GM23338 (cell line): ENCODE data around the gene CTNNA3. TPM values are rescaled to one million over a fixed set of nuclear protein-coding genes. Genes with fewer than 3 reads are reported as not detected.

Experiments used
- ATAC-seq: fragments of 200-7000 bp; cut with Tn5 transposase; 3 replicates; pipeline ENCODE4 v1.9.1; 2020
- DNase-seq: peaks from one replicate; pipeline ENCODE4 v3.0.0-alpha.2; 2015; ENCODE audit warnings: low spot score
- H2AFZ ChIP-seq: fragments of 200-600 bp; sonication (generic); 2 replicates; pipeline ENCODE4 v1.8.0; 2016; ENCODE audit warnings: antibody characterized with exemption, mild to moderate bottlenecking, moderate library complexity
- H3F3A ChIP-seq: fragments of 200-600 bp; sonication (generic); replicated peaks from 2 replicates; pipeline ENCODE4 v1.8.0; 2017; ENCODE audit warnings: antibody characterized with exemption, mixed run types, low read depth
- H3K27ac ChIP-seq: fragments of 200-600 bp; sonication (generic); 2 replicates; pipeline ENCODE4 v1.6.1; 2016; ENCODE audit warnings: low read depth
- H3K27me3 ChIP-seq: fragments of 200-600 bp; sonication (generic); 2 replicates; pipeline ENCODE4 v1.8.0; 2016; ENCODE audit warnings: mild to moderate bottlenecking, mixed run types, moderate library complexity; ENCODE audit not compliant: insufficient read depth
- H3K36me3 ChIP-seq: fragments of 200-600 bp; sonication (generic); 2 replicates; pipeline ENCODE4 v1.8.0; 2016; ENCODE audit warnings: mild to moderate bottlenecking; ENCODE audit not compliant: insufficient read depth
- H3K4me1 ChIP-seq: fragments of 200-600 bp; sonication (generic); 2 replicates; pipeline ENCODE4 v1.8.0; 2016; ENCODE audit warnings: mild to moderate bottlenecking, moderate library complexity; ENCODE audit not compliant: insufficient read depth
- H3K4me2 ChIP-seq: fragments of 200-600 bp; sonication (generic); 2 replicates; pipeline ENCODE4 v1.7.1; 2017; ENCODE audit warnings: mixed run types
- H3K4me3 ChIP-seq: fragments of 200-600 bp; sonication (generic); 2 replicates; pipeline ENCODE4 v1.6.1; 2016; ENCODE audit warnings: mixed run types
- H3K79me2 ChIP-seq: fragments of 200-600 bp; sonication (generic); replicated peaks from 2 replicates; pipeline ENCODE4 v1.8.0; 2017; ENCODE audit warnings: mild to moderate bottlenecking; ENCODE audit not compliant: insufficient read depth
- H3K9me2 ChIP-seq: fragments of 200-600 bp; sonication (generic); 2 replicates; pipeline ENCODE4 v1.8.0; 2017; ENCODE audit not compliant: insufficient read depth
- H4K20me1 ChIP-seq: fragments of 200-600 bp; sonication (generic); replicated peaks from 2 replicates; pipeline ENCODE4 v1.8.0; 2017; ENCODE audit warnings: mild to moderate bottlenecking; ENCODE audit not compliant: insufficient read depth
- H3K27ac Mint-ChIP-seq: 2 replicates; pipeline ENCODE4 v1.8.0; 2020; ENCODE audit warnings: inconsistent platforms, mild to moderate bottlenecking, moderate library complexity, mixed read lengths
- H3K27me3 Mint-ChIP-seq: 3 replicates; pipeline ENCODE4 v1.8.0; 2022; ENCODE audit warnings: low read depth, mild to moderate bottlenecking, moderate library complexity, mixed read lengths, inconsistent platforms; ENCODE audit not compliant: insufficient read depth, poor library complexity
- H3K36me3 Mint-ChIP-seq: 3 replicates; pipeline ENCODE4 v1.8.0; 2021; ENCODE audit warnings: low read depth, mild to moderate bottlenecking, inconsistent platforms, moderate library complexity, mixed read lengths
- H3K4me1 Mint-ChIP-seq: 3 replicates; pipeline ENCODE4 v1.8.0; 2020; ENCODE audit warnings: mild to moderate bottlenecking, inconsistent platforms, mixed read lengths
- H3K4me3 Mint-ChIP-seq: 3 replicates; pipeline ENCODE4 v1.8.0; 2021; ENCODE audit warnings: moderate library complexity, mild to moderate bottlenecking, inconsistent platforms, mixed read lengths
- H3K9me3 Mint-ChIP-seq: 3 replicates; pipeline ENCODE4 v1.8.0; 2020; ENCODE audit warnings: moderate library complexity, mild to moderate bottlenecking, inconsistent platforms, mixed read lengths
- POLR2AphosphoS5 ChIP-seq: IDR thresholded peaks from 2 replicates; pipeline ENCODE4 v1.6.1; 2016; ENCODE audit warnings: antibody characterized with exemption, low read depth
- STAT1 ChIP-seq: IDR thresholded peaks from one replicate; pipeline ENCODE4 v1.6.1; 2016; ENCODE audit warnings: antibody characterized with exemption; ENCODE audit not compliant: unreplicated experiment
- ZNF114 ChIP-seq: fragments of 250-450 bp; sonication (Bioruptor Pico); IDR thresholded peaks from 2 replicates; pipeline ENCODE4 v1.5.0; 2020; ENCODE audit warnings: mild to moderate bottlenecking, moderate library complexity
- ZNF331 ChIP-seq: fragments of 250-450 bp; sonication (Bioruptor Pico); IDR thresholded peaks from 2 replicates; pipeline ENCODE4 v1.5.0; 2020; ENCODE audit warnings: low read depth, mild to moderate bottlenecking, moderate library complexity
- polyA plus RNA-seq: library from polyadenylated mRNA; unstranded; fragments of >200 nt; fragmentation: Nextera tagmentation; extraction: Ambion mirVana; gene quantifications from 2 replicates; pipeline ENCODE4 v1.2.1, GENCODE V29; 2016
- total RNA-seq: library from RNA; depleted of rRNA; stranded (reverse); fragments of >200 nt; shearing (Covaris generic); gene quantifications from 2 replicates; pipeline ENCODE4 v1.2.3, GENCODE V29; 2014
- TF ChIP-seq, protein P1 (sequence below): IDR thresholded peaks from one replicate; pipeline ENCODE4 v1.6.1; 2018; ENCODE audit warnings: antibody characterized with exemption; ENCODE audit not compliant: unreplicated experiment
- TF ChIP-seq, protein P2 (sequence below): IDR thresholded peaks from 2 replicates; pipeline ENCODE4 v1.6.1; 2016; ENCODE audit warnings: antibody characterized with exemption
- TF ChIP-seq, protein P3 (sequence below), 2 experiments: fragments of 200-600 bp in 1 of 2; sonication (generic) in 1 of 2; conservative IDR thresholded peaks; 2 replicates each; pipeline versions ENCODE4 v1.5.1 to v1.6.1; 2016 to 2017; ENCODE audit warnings: antibody characterized with exemption in 2 of 2, low read depth in 2 of 2, mild to moderate bottlenecking in 2 of 2, moderate library complexity in 1 of 2
- TF ChIP-seq, protein P4 (sequence below): fragments of 250-450 bp; sonication (Bioruptor Pico); IDR thresholded peaks from 2 replicates; pipeline ENCODE4 v1.5.0; 2020; ENCODE audit warnings: mild to moderate bottlenecking, moderate library complexity

Gene CTNNA3
- total and polyA plus RNA-seq, 2 experiments from 2014 or later, result 0.71 to 3.3 TPM

DNA sequence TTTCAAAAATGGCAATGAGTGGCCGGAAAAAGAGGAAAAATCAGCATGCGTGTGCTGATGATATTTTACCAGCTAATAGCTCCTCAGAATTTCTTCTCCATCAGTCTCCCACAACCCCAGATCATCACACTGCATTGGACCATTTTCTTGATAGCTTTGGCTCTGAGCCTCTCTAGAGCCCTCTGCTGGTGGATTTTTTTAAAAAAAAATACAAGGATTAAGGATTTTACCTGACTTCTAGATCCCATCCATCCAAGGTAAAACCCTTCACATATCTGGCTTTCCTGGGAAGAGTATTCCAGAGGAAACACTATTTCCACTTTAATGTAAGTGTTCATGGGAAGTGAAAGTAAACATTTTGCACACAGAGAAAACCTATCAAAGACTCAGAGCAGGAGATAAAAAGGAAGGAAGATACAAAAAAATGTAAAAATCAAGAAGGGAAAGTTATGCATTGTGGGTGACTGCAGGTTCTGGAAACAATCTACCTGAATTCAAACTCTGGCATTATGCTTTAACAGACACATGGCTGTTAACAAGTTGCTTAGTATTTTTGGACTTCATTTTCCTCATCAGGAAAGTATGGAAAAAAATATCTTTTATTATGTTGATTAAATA is 389.3 kb downstream of the CTNNA3 start:
- Mint-ChIP-seq H3K27me3 (peaks cover 3% of the 10 kb centered on the region), H3K4me3 (no peak overlapping the region), H3K36me3 (peaks cover 6% of the 10 kb centered on the region), H3K4me1 (0 out of 3 replicates have a peak, but pooled peaks cover 2% of the 10 kb centered on the region), H3K27ac (no peak overlapping the region), H3K9me3 (peaks cover 6% of the 10 kb centered on the region)
- Histone ChIP-seq H2AFZ (no peak overlapping the region), H3K4me1 (no peaks in the 10 kb centered on the region), H3F3A (no peaks in the 10 kb centered on the region), H3K27me3 (no peaks in the 10 kb centered on the region), H3K79me2 (no peaks in the 10 kb centered on the region), H3K4me2 (no peak overlapping the region), H3K27ac (no peak overlapping the region), H3K36me3 (no peaks in the 10 kb centered on the region; the same call in 1 of the 2 replicates), H4K20me1 (no peaks in the 10 kb centered on the region), H3K9me2 (peaks cover 3% of the 10 kb centered on the region; the same call in 1 of the 2 replicates), H3K4me3 (no peak overlapping the region)
- no peak for TF ChIP-seq POLR2AphosphoS5
- TF ChIP-seq, protein P1, sequence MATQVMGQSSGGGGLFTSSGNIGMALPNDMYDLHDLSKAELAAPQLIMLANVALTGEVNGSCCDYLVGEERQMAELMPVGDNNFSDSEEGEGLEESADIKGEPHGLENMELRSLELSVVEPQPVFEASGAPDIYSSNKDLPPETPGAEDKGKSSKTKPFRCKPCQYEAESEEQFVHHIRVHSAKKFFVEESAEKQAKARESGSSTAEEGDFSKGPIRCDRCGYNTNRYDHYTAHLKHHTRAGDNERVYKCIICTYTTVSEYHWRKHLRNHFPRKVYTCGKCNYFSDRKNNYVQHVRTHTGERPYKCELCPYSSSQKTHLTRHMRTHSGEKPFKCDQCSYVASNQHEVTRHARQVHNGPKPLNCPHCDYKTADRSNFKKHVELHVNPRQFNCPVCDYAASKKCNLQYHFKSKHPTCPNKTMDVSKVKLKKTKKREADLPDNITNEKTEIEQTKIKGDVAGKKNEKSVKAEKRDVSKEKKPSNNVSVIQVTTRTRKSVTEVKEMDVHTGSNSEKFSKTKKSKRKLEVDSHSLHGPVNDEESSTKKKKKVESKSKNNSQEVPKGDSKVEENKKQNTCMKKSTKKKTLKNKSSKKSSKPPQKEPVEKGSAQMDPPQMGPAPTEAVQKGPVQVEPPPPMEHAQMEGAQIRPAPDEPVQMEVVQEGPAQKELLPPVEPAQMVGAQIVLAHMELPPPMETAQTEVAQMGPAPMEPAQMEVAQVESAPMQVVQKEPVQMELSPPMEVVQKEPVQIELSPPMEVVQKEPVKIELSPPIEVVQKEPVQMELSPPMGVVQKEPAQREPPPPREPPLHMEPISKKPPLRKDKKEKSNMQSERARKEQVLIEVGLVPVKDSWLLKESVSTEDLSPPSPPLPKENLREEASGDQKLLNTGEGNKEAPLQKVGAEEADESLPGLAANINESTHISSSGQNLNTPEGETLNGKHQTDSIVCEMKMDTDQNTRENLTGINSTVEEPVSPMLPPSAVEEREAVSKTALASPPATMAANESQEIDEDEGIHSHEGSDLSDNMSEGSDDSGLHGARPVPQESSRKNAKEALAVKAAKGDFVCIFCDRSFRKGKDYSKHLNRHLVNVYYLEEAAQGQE, result no peak
- TF ChIP-seq STAT1, result no peak
- TF ChIP-seq ZNF114 (CRISPR knock-in tag), result no peak
- TF ChIP-seq, protein P2, sequence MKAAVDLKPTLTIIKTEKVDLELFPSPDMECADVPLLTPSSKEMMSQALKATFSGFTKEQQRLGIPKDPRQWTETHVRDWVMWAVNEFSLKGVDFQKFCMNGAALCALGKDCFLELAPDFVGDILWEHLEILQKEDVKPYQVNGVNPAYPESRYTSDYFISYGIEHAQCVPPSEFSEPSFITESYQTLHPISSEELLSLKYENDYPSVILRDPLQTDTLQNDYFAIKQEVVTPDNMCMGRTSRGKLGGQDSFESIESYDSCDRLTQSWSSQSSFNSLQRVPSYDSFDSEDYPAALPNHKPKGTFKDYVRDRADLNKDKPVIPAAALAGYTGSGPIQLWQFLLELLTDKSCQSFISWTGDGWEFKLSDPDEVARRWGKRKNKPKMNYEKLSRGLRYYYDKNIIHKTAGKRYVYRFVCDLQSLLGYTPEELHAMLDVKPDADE, result no peak
- TF ChIP-seq, protein P3, sequence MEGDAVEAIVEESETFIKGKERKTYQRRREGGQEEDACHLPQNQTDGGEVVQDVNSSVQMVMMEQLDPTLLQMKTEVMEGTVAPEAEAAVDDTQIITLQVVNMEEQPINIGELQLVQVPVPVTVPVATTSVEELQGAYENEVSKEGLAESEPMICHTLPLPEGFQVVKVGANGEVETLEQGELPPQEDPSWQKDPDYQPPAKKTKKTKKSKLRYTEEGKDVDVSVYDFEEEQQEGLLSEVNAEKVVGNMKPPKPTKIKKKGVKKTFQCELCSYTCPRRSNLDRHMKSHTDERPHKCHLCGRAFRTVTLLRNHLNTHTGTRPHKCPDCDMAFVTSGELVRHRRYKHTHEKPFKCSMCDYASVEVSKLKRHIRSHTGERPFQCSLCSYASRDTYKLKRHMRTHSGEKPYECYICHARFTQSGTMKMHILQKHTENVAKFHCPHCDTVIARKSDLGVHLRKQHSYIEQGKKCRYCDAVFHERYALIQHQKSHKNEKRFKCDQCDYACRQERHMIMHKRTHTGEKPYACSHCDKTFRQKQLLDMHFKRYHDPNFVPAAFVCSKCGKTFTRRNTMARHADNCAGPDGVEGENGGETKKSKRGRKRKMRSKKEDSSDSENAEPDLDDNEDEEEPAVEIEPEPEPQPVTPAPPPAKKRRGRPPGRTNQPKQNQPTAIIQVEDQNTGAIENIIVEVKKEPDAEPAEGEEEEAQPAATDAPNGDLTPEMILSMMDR (conservative IDR thresholded peaks at IDR 0.05; ENCODE audit: low read depth in 2 of 2), result peak; percentile 67 to 75
- DNase-seq (peak; percentile 82), ATAC-seq (peak; percentile 75)

DNA sequence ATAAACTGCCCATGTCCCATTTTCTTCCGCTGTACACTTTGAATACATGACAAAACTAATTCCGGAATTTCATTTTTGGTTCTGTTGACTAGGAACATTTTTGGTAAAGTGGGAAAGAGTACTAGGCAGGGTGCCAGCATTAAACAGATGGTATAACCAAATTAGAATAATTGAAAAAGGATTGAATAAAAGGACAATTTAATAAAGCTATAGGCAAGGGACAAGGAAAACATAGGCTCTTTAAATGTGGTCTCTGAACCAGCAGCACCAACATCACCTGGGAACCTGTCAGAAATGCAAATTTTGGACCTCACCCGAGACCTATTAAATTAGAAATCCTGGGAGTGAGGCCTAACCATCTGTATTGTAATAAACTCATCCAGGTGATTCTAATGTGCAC is 393.3 kb downstream of the CTNNA3 start:
- Mint-ChIP-seq H3K27me3 (peaks cover 3% of the 10 kb centered on the region), H3K9me3 (no peaks in the 10 kb centered on the region; the same call in 2 of the 3 replicates), H3K36me3 (no peaks in the 10 kb centered on the region), H3K4me1 (0 out of 3 replicates have a peak, but pooled peaks cover 2% of the 10 kb centered on the region), H3K27ac (no peak overlapping the region), H3K4me3 (no peak overlapping the region)
- ATAC-seq, result no peak
- no peaks in the 10 kb centered on the region for H3K4me1 ChIP-seq
- no peak overlapping the region for H3K4me2 ChIP-seq
- H3K27ac ChIP-seq, result no peak overlapping the region
- no peak overlapping the region for H2AFZ ChIP-seq
- no peaks in the 10 kb centered on the region; the same call in 1 of the 2 replicates for H3K36me3 ChIP-seq
- no peak for DNase-seq
- no peak overlapping the region for H3K4me3 ChIP-seq
- no peaks in the 10 kb centered on the region for H3K27me3 ChIP-seq
- no peaks in the 10 kb centered on the region for H4K20me1 ChIP-seq
- H3F3A ChIP-seq, result no peaks in the 10 kb centered on the region
- peaks cover 7% of the 10 kb centered on the region; the same call in 1 of the 2 replicates for H3K9me2 ChIP-seq
- H3K79me2 ChIP-seq, result no peaks in the 10 kb centered on the region
- TF ChIP-seq STAT1, result no peak
- no peak for TF ChIP-seq ZNF114 (CRISPR knock-in tag)
- no peak for TF ChIP-seq ZNF331 (CRISPR knock-in tag)
- TF ChIP-seq, protein P4, sequence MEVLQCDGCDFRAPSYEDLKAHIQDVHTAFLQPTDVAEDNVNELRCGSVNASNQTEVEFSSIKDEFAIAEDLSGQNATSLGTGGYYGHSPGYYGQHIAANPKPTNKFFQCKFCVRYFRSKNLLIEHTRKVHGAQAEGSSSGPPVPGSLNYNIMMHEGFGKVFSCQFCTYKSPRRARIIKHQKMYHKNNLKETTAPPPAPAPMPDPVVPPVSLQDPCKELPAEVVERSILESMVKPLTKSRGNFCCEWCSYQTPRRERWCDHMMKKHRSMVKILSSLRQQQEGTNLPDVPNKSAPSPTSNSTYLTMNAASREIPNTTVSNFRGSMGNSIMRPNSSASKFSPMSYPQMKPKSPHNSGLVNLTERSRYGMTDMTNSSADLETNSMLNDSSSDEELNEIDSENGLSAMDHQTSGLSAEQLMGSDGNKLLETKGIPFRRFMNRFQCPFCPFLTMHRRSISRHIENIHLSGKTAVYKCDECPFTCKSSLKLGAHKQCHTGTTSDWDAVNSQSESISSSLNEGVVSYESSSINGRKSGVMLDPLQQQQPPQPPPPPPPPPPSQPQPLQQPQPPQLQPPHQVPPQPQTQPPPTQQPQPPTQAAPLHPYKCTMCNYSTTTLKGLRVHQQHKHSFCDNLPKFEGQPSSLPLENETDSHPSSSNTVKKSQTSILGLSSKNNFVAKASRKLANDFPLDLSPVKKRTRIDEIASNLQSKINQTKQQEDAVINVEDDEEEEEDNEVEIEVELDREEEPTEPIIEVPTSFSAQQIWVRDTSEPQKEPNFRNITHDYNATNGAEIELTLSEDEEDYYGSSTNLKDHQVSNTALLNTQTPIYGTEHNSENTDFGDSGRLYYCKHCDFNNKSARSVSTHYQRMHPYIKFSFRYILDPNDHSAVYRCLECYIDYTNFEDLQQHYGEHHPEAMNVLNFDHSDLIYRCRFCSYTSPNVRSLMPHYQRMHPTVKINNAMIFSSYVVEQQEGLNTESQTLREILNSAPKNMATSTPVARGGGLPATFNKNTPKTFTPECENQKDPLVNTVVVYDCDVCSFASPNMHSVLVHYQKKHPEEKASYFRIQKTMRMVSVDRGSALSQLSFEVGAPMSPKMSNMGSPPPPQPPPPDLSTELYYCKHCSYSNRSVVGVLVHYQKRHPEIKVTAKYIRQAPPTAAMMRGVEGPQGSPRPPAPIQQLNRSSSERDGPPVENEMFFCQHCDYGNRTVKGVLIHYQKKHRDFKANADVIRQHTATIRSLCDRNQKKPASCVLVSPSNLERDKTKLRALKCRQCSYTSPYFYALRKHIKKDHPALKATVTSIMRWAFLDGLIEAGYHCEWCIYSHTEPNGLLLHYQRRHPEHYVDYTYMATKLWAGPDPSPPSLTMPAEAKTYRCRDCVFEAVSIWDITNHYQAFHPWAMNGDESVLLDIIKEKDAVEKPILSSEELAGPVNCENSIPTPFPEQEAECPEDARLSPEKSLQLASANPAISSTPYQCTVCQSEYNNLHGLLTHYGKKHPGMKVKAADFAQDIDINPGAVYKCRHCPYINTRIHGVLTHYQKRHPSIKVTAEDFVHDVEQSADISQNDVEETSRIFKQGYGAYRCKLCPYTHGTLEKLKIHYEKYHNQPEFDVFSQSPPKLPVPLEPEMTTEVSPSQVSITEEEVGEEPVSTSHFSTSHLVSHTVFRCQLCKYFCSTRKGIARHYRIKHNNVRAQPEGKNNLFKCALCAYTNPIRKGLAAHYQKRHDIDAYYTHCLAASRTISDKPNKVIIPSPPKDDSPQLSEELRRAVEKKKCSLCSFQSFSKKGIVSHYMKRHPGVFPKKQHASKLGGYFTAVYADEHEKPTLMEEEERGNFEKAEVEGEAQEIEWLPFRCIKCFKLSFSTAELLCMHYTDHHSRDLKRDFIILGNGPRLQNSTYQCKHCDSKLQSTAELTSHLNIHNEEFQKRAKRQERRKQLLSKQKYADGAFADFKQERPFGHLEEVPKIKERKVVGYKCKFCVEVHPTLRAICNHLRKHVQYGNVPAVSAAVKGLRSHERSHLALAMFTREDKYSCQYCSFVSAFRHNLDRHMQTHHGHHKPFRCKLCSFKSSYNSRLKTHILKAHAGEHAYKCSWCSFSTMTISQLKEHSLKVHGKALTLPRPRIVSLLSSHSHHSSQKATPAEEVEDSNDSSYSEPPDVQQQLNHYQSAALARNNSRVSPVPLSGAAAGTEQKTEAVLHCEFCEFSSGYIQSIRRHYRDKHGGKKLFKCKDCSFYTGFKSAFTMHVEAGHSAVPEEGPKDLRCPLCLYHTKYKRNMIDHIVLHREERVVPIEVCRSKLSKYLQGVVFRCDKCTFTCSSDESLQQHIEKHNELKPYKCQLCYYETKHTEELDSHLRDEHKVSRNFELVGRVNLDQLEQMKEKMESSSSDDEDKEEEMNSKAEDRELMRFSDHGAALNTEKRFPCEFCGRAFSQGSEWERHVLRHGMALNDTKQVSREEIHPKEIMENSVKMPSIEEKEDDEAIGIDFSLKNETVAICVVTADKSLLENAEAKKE (CRISPR knock-in tag), result no peak
